Endothelial cell of umbilical vein (primary cell): ENCODE measurements around the gene CPD. TPM values are rescaled to one million over a fixed set of nuclear protein-coding genes. Genes with fewer than 3 reads are reported as not detected.

ENCODE experiments used
- BruUV-seq: library from RNA; stranded (reverse); fragments of 400-500 nt; replicated peaks from 2 replicates; lab custom pipeline; 2021; lab: Mats Ljungman, UMichigan
- CTCF ChIA-PET: fragments of 300-600, 350-600 bp; sonication (Branson Sonifier 250); formaldehyde crosslinking; loops from one replicate; lab custom pipeline; 2021; ENCODE audit warnings: antibody characterized with exemption, inconsistent platforms; lab: Charles Lee
- POLR2A ChIA-PET: fragments of 300-600, 350-600 bp; sonication (Branson Sonifier 250); formaldehyde crosslinking; loops from one replicate; lab custom pipeline; 2021; ENCODE audit warnings: antibody characterized with exemption, inconsistent platforms; lab: Charles Lee
- DNase-seq: peaks from one replicate; pipeline ENCODE4 v3.0.0-alpha.2; 2011; ENCODE audit warnings: low read depth, low spot score
- FAIRE-seq: peaks from 2 replicates; lab custom pipeline; 2011; peaks lifted over from hg19 to GRCh38; lab: Jason Lieb, UNC
- H2AFZ ChIP-seq: 2 replicates; pipeline ENCODE4 v1.6.0; 2012; ENCODE audit warnings: low read depth, low read length, control low read depth, inconsistent platforms
- H3K27ac ChIP-seq: 2 replicates; pipeline ENCODE4 v1.5.1; 2011; ENCODE audit warnings: low read depth, mild to moderate bottlenecking, control low read depth, low read length, moderate library complexity; ENCODE audit not compliant: insufficient read depth
- H3K27me3 ChIP-seq, 2 experiments: 2 replicates each; pipeline versions ENCODE4 v1.6.0 to v1.6.1; 2011; ENCODE audit warnings: low read length in 2 of 2, mixed read lengths in 1 of 2; ENCODE audit not compliant: control insufficient read depth in 2 of 2, insufficient read depth in 2 of 2
- H3K36me3 ChIP-seq, 2 experiments: 2 replicates in 1 of 2; 3 replicates in 1 of 2; pipeline ENCODE4 v1.5.1; 2011; ENCODE audit warnings: low read length in 2 of 2, mild to moderate bottlenecking in 1 of 2, moderate library complexity in 1 of 2; ENCODE audit not compliant: control insufficient read depth in 2 of 2, insufficient read depth in 2 of 2; ENCODE audit errors: extremely low read depth in 1 of 2
- H3K4me1 ChIP-seq: 3 replicates; pipeline ENCODE4 v1.5.1; 2011; ENCODE audit warnings: mild to moderate bottlenecking, low read length; ENCODE audit not compliant: control insufficient read depth, insufficient read depth; ENCODE audit errors: extremely low read depth
- H3K4me2 ChIP-seq: 2 replicates; pipeline ENCODE4 v1.6.1; 2011; ENCODE audit warnings: low read length, control low read depth, mixed read lengths; ENCODE audit not compliant: insufficient read depth
- H3K4me3 ChIP-seq, 3 experiments: fragments of 200-600 bp in 1 of 3; sonication (generic), shearing (Covaris generic) in 1 of 3; replicated peaks in 1 of 3; 2 replicates each; pipeline ENCODE4 v1.5.1; 2011 to 2016; ENCODE audit warnings: control low read depth in 3 of 3, low read length in 3 of 3, mild to moderate bottlenecking in 2 of 3, inconsistent platforms in 1 of 3, low read depth in 1 of 3, moderate library complexity in 1 of 3; ENCODE audit not compliant: insufficient read depth in 1 of 3
- H3K79me2 ChIP-seq: 2 replicates; pipeline ENCODE4 v1.6.0; 2012; ENCODE audit warnings: low read length, inconsistent platforms; ENCODE audit not compliant: control insufficient read depth, insufficient read depth
- H3K9ac ChIP-seq: replicated peaks from 2 replicates; pipeline ENCODE3; 2011; ENCODE audit warnings: low read length, control low read depth; ENCODE audit not compliant: insufficient read depth; ENCODE audit errors: extremely low read depth
- H3K9me1 ChIP-seq: replicated peaks from 3 replicates; pipeline ENCODE4 v1.6.0; 2011; ENCODE audit warnings: mild to moderate bottlenecking, low read length; ENCODE audit not compliant: control insufficient read depth, insufficient read depth; ENCODE audit errors: extremely low read depth
- H3K9me3 ChIP-seq: replicated peaks from 2 replicates; pipeline ENCODE4 v1.5.1; 2012; ENCODE audit warnings: low read length, inconsistent platforms; ENCODE audit not compliant: control insufficient read depth, insufficient read depth
- H4K20me1 ChIP-seq: replicated peaks from 2 replicates; pipeline ENCODE3; 2011; ENCODE audit warnings: mild to moderate bottlenecking, low read length; ENCODE audit not compliant: control insufficient read depth, insufficient read depth; ENCODE audit errors: extremely low read depth
- CTCF ChIP-seq, 2 donors: IDR thresholded peaks; 1 replicate in 1 of 2; 2 replicates in 1 of 2; pipeline ENCODE4 v1.5.1; 2011; ENCODE audit warnings: low read length in 2 of 2, mild to moderate bottlenecking in 2 of 2, moderate library complexity in 2 of 2, control low read depth in 1 of 2, inconsistent platforms in 1 of 2, low read depth in 1 of 2; ENCODE audit not compliant: insufficient read depth in 1 of 2; ENCODE audit errors: extremely low read depth in 1 of 2
- EZH2 ChIP-seq: IDR thresholded peaks from 2 replicates; pipeline ENCODE4 v1.6.1; 2012; ENCODE audit warnings: borderline replicate concordance, low read depth, mild to moderate bottlenecking, moderate library complexity, low read length, inconsistent platforms; ENCODE audit not compliant: severe bottlenecking
- FOS ChIP-seq: IDR thresholded peaks from 2 replicates; pipeline ENCODE4 v1.6.1; 2011; ENCODE audit warnings: mild to moderate bottlenecking, low read length, moderate library complexity, borderline replicate concordance; ENCODE audit not compliant: insufficient read depth
- GATA2 ChIP-seq: IDR thresholded peaks from 2 replicates; pipeline ENCODE4 v1.7.0; 2011; ENCODE audit warnings: low read depth, mild to moderate bottlenecking, moderate library complexity, mixed read lengths, low read length; ENCODE audit not compliant: insufficient read length, insufficient read depth
- JUN ChIP-seq: IDR thresholded peaks from 2 replicates; pipeline ENCODE4 v1.6.1; 2011; ENCODE audit warnings: borderline replicate concordance, low read depth; ENCODE audit not compliant: insufficient read length, insufficient read depth
- MYC ChIP-seq: IDR thresholded peaks from one replicate; pipeline ENCODE4 v1.6.1; 2011; ENCODE audit warnings: mild to moderate bottlenecking, low read depth, low read length
- POLR2A ChIP-seq: IDR thresholded peaks from 2 replicates; pipeline ENCODE4 v1.6.1; 2012; ENCODE audit warnings: low read depth, mild to moderate bottlenecking, control low read depth, low read length
- POLR2AphosphoS5 ChIP-seq: IDR thresholded peaks from 2 replicates; pipeline ENCODE4 v1.6.1; 2012; ENCODE audit warnings: low read depth, mild to moderate bottlenecking, control low read depth, low read length, moderate library complexity; ENCODE audit not compliant: insufficient read depth
- dilution Hi-C: fragments of 300-500 bp; cut with MboI; formaldehyde crosslinking; loops from one replicate; pipeline ENCODE4 v1.15.0; 2019; ENCODE audit warnings: low sequenced_read_pairs; ENCODE audit not compliant: extremely low pct_ligation_motif_present
- intact Hi-C: fragments of 100-400 bp; cut with micrococcal nuclease; formaldehyde crosslinking; loops from one replicate; pipeline ENCODE4 v1.10.0; 2022
- polyA plus RNA-seq, 4 experiments: library from polyadenylated mRNA; depleted of rRNA in 3 of 4; stranded (reverse) in 3 of 4; unstranded in 1 of 4; fragments of >200 nt; gene quantifications; 2 replicates each; pipeline versions ENCODE4 v1.2.1 to v1.2.3, GENCODE V29; 2011 to 2012; ENCODE audit warnings: missing spikeins in 1 of 4
- total RNA-seq: library from RNA; stranded (reverse); gene quantifications from 2 replicates; pipeline ENCODE4 v1.2.3, GENCODE V29; 2021

The CPD gene
- total and polyA plus RNA-seq, 2 donors (not counting 3 experiments of a cell fraction or from before 2014, with no cell fraction given): 18.3 to 63.6 TPM

- FAIRE-seq (no peak), DNase-seq (no peak)
- H4K20me1 ChIP-seq: no peaks in the 10 kb centered on the region
- H3K27ac ChIP-seq: no peak overlapping the region
- H3K9me3 ChIP-seq: no peaks in the 10 kb centered on the region
- TF ChIP-seq GATA2 (peak; percentile 22), JUN (no peak), EZH2 (no peak)
- intact Hi-C loops (loop anchor here (1.0 to 5.0 kb wide), 5 partner anchors 79 to 238 kb away; no protein-coding TSS in a partner anchor), dilution Hi-C loops (no loop called here)
- H3K36me3 ChIP-seq: no peaks in the 10 kb centered on the region
- BruUV-seq: TSS peak; percentile 81
- no peaks in the 10 kb centered on the region for H3K9me1 ChIP-seq
- H3K4me1 ChIP-seq: peaks cover 12% of the 10 kb centered on the region
- peaks cover 4% of the 10 kb centered on the region in 2 experiments for H3K27me3 ChIP-seq
- H3K4me2 ChIP-seq: peak overlapping the region; percentile 68
- H3K79me2 ChIP-seq: peaks cover 19% of the 10 kb centered on the region
- ChIA-PET POLR2A (no interaction called here), CTCF (interaction anchor here (0.5 to 2.2 kb wide), 34 partner anchors 9 to 372 kb away, joined by 3 to 29 read pairs (median 4); partner anchors contain the start of gene BLMH)
- H3K9ac ChIP-seq: peak overlapping the region; percentile 97
- H2AFZ ChIP-seq: peak overlapping the region; percentile 83
- peak overlapping the region in 2 of 3 experiments; percentile 33 to 100 for H3K4me3 ChIP-seq
Measured at GRCh38 chr17:30476726-30477082, 98.0 kb downstream of the CPD start.

- H3K9me1 ChIP-seq: no peaks in the 10 kb centered on the region
Measured at GRCh38 chr17:30477083-30477773, 98.5 kb downstream of the CPD start, which contains the start of gene GOSR1. Gene GOSR1, plus strand, starts transcription at chr17:30477408. Its CDS starts 26 bp downstream, at chr17:30477434.

More at GRCh38 chr17:30477083-30477773, 98.5 kb downstream of the CPD start, which contains the start of gene GOSR1:
- H2AFZ ChIP-seq: peak within 1 kb of the TSS; percentile 83
- no peaks in the 10 kb centered on the region for H4K20me1 ChIP-seq
- peak within 1 kb of the TSS; percentile 57 to 100 (median 90) for H3K4me3 ChIP-seq
- FAIRE-seq (peak; percentile 96), DNase-seq (peak; percentile 97)
- TF ChIP-seq FOS (no peak), POLR2A (peak; percentile 88), CTCF (IDR thresholded peaks at IDR 0.05; ENCODE audit: extremely low read depth in 1 of 2, insufficient read depth in 1 of 2, low read depth in 1 of 2, low read length in 2 of 2) (peak; percentile 78 to 93), MYC (peak; percentile 55), POLR2AphosphoS5 (peak; percentile 89)
- H3K27me3 ChIP-seq: peaks cover 0 to 4% of the 10 kb centered on the region in 2 experiments
- no peaks in the 10 kb centered on the region for H3K9me3 ChIP-seq
- H3K36me3 ChIP-seq: no peaks in the 10 kb centered on the region
- H3K27ac ChIP-seq: peak within 1 kb of the TSS; percentile 85
- peaks cover 19% of the 10 kb centered on the region for H3K79me2 ChIP-seq
- POLR2A ChIA-PET: interaction anchor here (0.6 kb wide), 2 partner anchors 117 to 761 kb away, joined by 3 to 4 read pairs; no protein-coding TSS in a partner anchor
- dilution Hi-C loops (no loop called here), intact Hi-C loops (loop anchor here (1.0 to 5.0 kb wide), 5 partner anchors 78 to 238 kb away; no protein-coding TSS in a partner anchor)
- CTCF ChIA-PET: interaction anchor here (0.7 to 2.2 kb wide), 32 partner anchors 9 to 373 kb away, joined by 3 to 29 read pairs (median 4); partner anchors contain the start of gene BLMH
- peak within 1 kb of the TSS; percentile 95 for H3K4me2 ChIP-seq
- H3K4me1 ChIP-seq: peaks cover 12% of the 10 kb centered on the region
- BruUV-seq: no TSS peak
- H3K9ac ChIP-seq: peak within 1 kb of the TSS; percentile 97
